Liver (tissue), 9 donors: ENCODE results near the gene ZCCHC9. TPM values are rescaled to one million over a fixed set of nuclear protein-coding genes. Genes with fewer than 3 reads are reported as not detected.

Experiments
- DNase-seq: peaks from one replicate; pipeline ENCODE4 v3.0.0-alpha.2; 2017; ENCODE audit warnings: low spot score
- H3K27ac ChIP-seq, 2 donors: one replicate each; pipeline ENCODE4 v1.7.0; 2013; ENCODE audit warnings: inconsistent platforms in 2 of 2, low read length in 2 of 2, control low read depth in 1 of 2, low read depth in 1 of 2, mild to moderate bottlenecking in 1 of 2
- H3K27me3 ChIP-seq, 4 donors: one replicate each; pipeline versions ENCODE4 v1.6.1 to v1.7.0; 2013; ENCODE audit warnings: low read length in 3 of 4, inconsistent platforms in 1 of 4, mild to moderate bottlenecking in 1 of 4, moderate library complexity in 1 of 4; ENCODE audit not compliant: control insufficient read depth in 4 of 4, insufficient read depth in 4 of 4
- H3K36me3 ChIP-seq, 4 donors: one replicate each; pipeline versions ENCODE4 v1.6.1 to v1.7.0; 2013; ENCODE audit warnings: low read length in 3 of 4, mild to moderate bottlenecking in 3 of 4, low read depth in 1 of 4, moderate library complexity in 1 of 4; ENCODE audit not compliant: control insufficient read depth in 4 of 4, insufficient read depth in 3 of 4
- H3K4me1 ChIP-seq, 4 donors: one replicate each; pipeline versions ENCODE4 v1.6.1 to v1.7.0; 2013; ENCODE audit warnings: low read length in 3 of 4, mild to moderate bottlenecking in 3 of 4, moderate library complexity in 1 of 4; ENCODE audit not compliant: control insufficient read depth in 4 of 4, insufficient read depth in 4 of 4
- H3K4me3 ChIP-seq, 3 donors: one replicate each; pipeline versions ENCODE4 v1.6.1 to v1.7.0; 2013; ENCODE audit warnings: low read length in 3 of 3, control low read depth in 1 of 3, low read depth in 1 of 3, mild to moderate bottlenecking in 1 of 3
- H3K9ac ChIP-seq, 2 donors: one replicate each; pipeline ENCODE4 v1.7.0; 2013; ENCODE audit warnings: low read length in 2 of 2, mild to moderate bottlenecking in 2 of 2, moderate library complexity in 2 of 2, control low read depth in 1 of 2, low read depth in 1 of 2
- H3K9me3 ChIP-seq, 4 donors: one replicate each; pipeline versions ENCODE4 v1.6.1 to v1.7.0; 2013; ENCODE audit warnings: low read length in 3 of 4; ENCODE audit not compliant: control insufficient read depth in 4 of 4
- ATF3 ChIP-seq: IDR thresholded peaks from 2 replicates; pipeline ENCODE4 v1.6.1; 2016; ENCODE audit warnings: antibody characterized with exemption
- CTCF ChIP-seq: fragments of 150-350 bp; IDR thresholded peaks from 2 replicates; pipeline ENCODE4 v1.5.1; 2017; ENCODE audit warnings: improper control_type of control experiment, low read depth, low read length; ENCODE audit not compliant: missing input control
- EGR1 ChIP-seq, 2 donors: IDR thresholded peaks; 2 replicates each; pipeline ENCODE4 v1.6.1; 2016 to 2018; ENCODE audit warnings: antibody characterized with exemption in 2 of 2, low read depth in 2 of 2
- FOXA1 ChIP-seq: IDR thresholded peaks from 2 replicates; pipeline ENCODE4 v1.6.1; 2016; ENCODE audit warnings: antibody characterized with exemption
- FOXA2 ChIP-seq: IDR thresholded peaks from 2 replicates; pipeline ENCODE4 v1.6.1; 2016; ENCODE audit warnings: antibody characterized with exemption
- GABPA ChIP-seq, 2 donors: IDR thresholded peaks in 1 of 2; conservative IDR thresholded peaks in 1 of 2; 2 replicates each; pipeline ENCODE4 v1.6.1; 2016; ENCODE audit warnings: antibody characterized with exemption in 2 of 2, mild to moderate bottlenecking in 1 of 2, moderate library complexity in 1 of 2
- HNF4A ChIP-seq, 2 donors: conservative IDR thresholded peaks; 2 replicates each; pipeline ENCODE4 v1.6.1; 2016; ENCODE audit warnings: antibody characterized with exemption in 2 of 2, mild to moderate bottlenecking in 2 of 2
- HNF4G ChIP-seq: IDR thresholded peaks from 2 replicates; pipeline ENCODE4 v1.6.1; 2016; ENCODE audit warnings: antibody characterized with exemption
- JUND ChIP-seq, 2 donors: IDR thresholded peaks; 2 replicates each; pipeline ENCODE4 v1.6.1; 2016; ENCODE audit warnings: antibody characterized with exemption in 2 of 2
- MAX ChIP-seq: IDR thresholded peaks from 2 replicates; pipeline ENCODE4 v1.6.1; 2016; ENCODE audit warnings: antibody characterized with exemption
- NR2F2 ChIP-seq: IDR thresholded peaks from 2 replicates; pipeline ENCODE4 v1.6.1; 2016; ENCODE audit warnings: antibody characterized with exemption
- RAD21 ChIP-seq, 2 donors: IDR thresholded peaks; 2 replicates each; pipeline ENCODE4 v1.6.1; 2016; ENCODE audit warnings: antibody characterized with exemption in 2 of 2, mild to moderate bottlenecking in 2 of 2
- RXRA ChIP-seq, 2 donors: IDR thresholded peaks; 2 replicates each; pipeline ENCODE4 v1.6.1; 2017 to 2018; ENCODE audit warnings: antibody characterized with exemption in 2 of 2, mild to moderate bottlenecking in 1 of 2
- SP1 ChIP-seq: IDR thresholded peaks from 2 replicates; pipeline ENCODE4 v1.6.1; 2018; ENCODE audit warnings: antibody characterized with exemption, mild to moderate bottlenecking
- TAF1 ChIP-seq: conservative IDR thresholded peaks from 2 replicates; pipeline ENCODE4 v1.6.1; 2016; ENCODE audit warnings: antibody characterized with exemption, mild to moderate bottlenecking
- YY1 ChIP-seq: IDR thresholded peaks from 2 replicates; pipeline ENCODE4 v1.6.1; 2016; ENCODE audit warnings: antibody characterized with exemption, mild to moderate bottlenecking
- ZBTB33 ChIP-seq: IDR thresholded peaks from 2 replicates; pipeline ENCODE4 v1.6.1; 2016; ENCODE audit warnings: antibody characterized with exemption
- WGBS: extraction: QIAGEN DNeasy Blood & Tissue Kit; methylation state at CpG from one replicate; pipeline ENCODE4 v1.1.7; 2013; 5-methylcytosine and 5-hydroxymethylcytosine counted together
- polyA plus RNA-seq, 2 donors: library from polyadenylated mRNA; stranded (reverse) in 1 of 2; unstranded in 1 of 2; fragments of 200-250 nt in 1 of 2; fragments of >200 nt in 1 of 2; fragmentation: Nextera tagmentation in 1 of 2; extraction: Ambion mirVana in 1 of 2; gene quantifications; one replicate each; pipeline versions ENCODE4 v1.2.1 to v1.2.3, GENCODE V29; 2013 to 2015
- total RNA-seq, 2 donors: library from RNA; depleted of rRNA; stranded (reverse); fragments of >200 nt; gene quantifications; one replicate each; pipeline ENCODE4 v1.2.3, GENCODE V29; 2014
- TF ChIP-seq, protein P1 (sequence below): IDR thresholded peaks from 2 replicates; pipeline ENCODE4 v1.6.1; 2016; ENCODE audit warnings: antibody characterized with exemption, mild to moderate bottlenecking
- donor health status: healthy.
- donor health status: healthy.
- donor health status: healthy.
- donor health status: healthy.
- donor health status: healthy.

ZCCHC9 gene
- total and polyA plus RNA-seq, 4 donors: 13.5 to 19.9 (median 19.0) TPM

GRCh38 chr5:81286059-81286617 lies 15.2 kb upstream of the ZCCHC9 start:
- Histone ChIP-seq H3K4me1 (peaks cover 0 to 2% (median 0%) of the 10 kb centered on the region in 4 donors), H3K27ac (no peak overlapping the region), H3K4me3 (no peak overlapping the region), H3K36me3 (peaks cover 0 to 6% (median 0%) of the 10 kb centered on the region in 4 donors), H3K9me3 (no peaks in the 10 kb centered on the region), H3K9ac (no peak overlapping the region), H3K27me3 (no peaks in the 10 kb centered on the region)
- TF ChIP-seq JUND (IDR thresholded peaks at IDR 0.05) (no peak), TAF1 (no peak), RXRA (IDR thresholded peaks at IDR 0.05) (no peak), FOXA2 (no peak), ZBTB33 (no peak), SP1 (no peak), NR2F2 (no peak), FOXA1 (no peak), HNF4G (no peak), EGR1 (IDR thresholded peaks at IDR 0.05; ENCODE audit: low read depth in 2 of 2) (no peak), CTCF (no peak), ATF3 (no peak)
- WGBS: 74% methylated on average over 3 of the region's 3 CpGs
- DNase-seq: no peak

DNA sequence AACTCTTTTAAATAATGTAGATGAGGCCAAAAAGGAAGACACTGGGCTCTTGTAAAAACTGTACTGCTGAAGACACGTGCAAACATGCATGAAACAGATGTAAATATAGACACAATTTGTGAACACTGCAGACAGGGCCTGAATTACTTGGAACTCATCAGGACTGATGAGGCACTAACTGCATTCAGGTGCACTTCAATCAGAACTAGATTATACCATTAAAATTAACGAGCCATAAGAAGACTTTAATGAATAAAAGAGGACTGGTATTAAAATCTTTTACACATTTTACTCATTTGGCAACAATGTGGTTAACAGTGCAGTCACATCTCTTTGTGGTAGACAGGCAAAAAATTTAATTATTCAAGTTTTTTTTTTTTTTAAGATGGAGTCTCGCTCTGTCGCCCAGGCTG lies 13.4 kb upstream of the ZCCHC9 start:
- Histone ChIP-seq H3K27me3 (no peaks in the 10 kb centered on the region), H3K4me3 (no peak overlapping the region), H3K36me3 (peaks cover 0 to 11% (median under 1%) of the 10 kb centered on the region in 4 donors), H3K9ac (no peak overlapping the region), H3K4me1 (peaks cover 0 to 2% (median 0%) of the 10 kb centered on the region in 4 donors), H3K9me3 (peaks cover 0 to 12% (median 5%) of the 10 kb centered on the region in 4 donors), H3K27ac (no peak overlapping the region)
- DNase-seq: no peak
- 92% methylated on average over 4 of the region's 4 CpGs for WGBS
- no peak for TF ChIP-seq CTCF
- TF ChIP-seq ZBTB33: no peak
- TF ChIP-seq GABPA (IDR thresholded peaks at IDR 0.05 in 1 of 2, conservative IDR thresholded peaks at IDR 0.05 in 1 of 2): no peak
- no peak for TF ChIP-seq YY1
- TF ChIP-seq FOXA2: no peak
- no peak for TF ChIP-seq RAD21 (IDR thresholded peaks at IDR 0.05)
- TF ChIP-seq ATF3: no peak
- TF ChIP-seq NR2F2: no peak
- TF ChIP-seq RXRA (IDR thresholded peaks at IDR 0.05): no peak
- TF ChIP-seq SP1: no peak
- TF ChIP-seq EGR1 (IDR thresholded peaks at IDR 0.05; ENCODE audit: low read depth in 2 of 2): no peak
- TF ChIP-seq JUND (IDR thresholded peaks at IDR 0.05): no peak
- TF ChIP-seq FOXA1: no peak
- TF ChIP-seq HNF4A (conservative IDR thresholded peaks at IDR 0.05): no peak
- TF ChIP-seq MAX: no peak
- TF ChIP-seq, protein P1, sequence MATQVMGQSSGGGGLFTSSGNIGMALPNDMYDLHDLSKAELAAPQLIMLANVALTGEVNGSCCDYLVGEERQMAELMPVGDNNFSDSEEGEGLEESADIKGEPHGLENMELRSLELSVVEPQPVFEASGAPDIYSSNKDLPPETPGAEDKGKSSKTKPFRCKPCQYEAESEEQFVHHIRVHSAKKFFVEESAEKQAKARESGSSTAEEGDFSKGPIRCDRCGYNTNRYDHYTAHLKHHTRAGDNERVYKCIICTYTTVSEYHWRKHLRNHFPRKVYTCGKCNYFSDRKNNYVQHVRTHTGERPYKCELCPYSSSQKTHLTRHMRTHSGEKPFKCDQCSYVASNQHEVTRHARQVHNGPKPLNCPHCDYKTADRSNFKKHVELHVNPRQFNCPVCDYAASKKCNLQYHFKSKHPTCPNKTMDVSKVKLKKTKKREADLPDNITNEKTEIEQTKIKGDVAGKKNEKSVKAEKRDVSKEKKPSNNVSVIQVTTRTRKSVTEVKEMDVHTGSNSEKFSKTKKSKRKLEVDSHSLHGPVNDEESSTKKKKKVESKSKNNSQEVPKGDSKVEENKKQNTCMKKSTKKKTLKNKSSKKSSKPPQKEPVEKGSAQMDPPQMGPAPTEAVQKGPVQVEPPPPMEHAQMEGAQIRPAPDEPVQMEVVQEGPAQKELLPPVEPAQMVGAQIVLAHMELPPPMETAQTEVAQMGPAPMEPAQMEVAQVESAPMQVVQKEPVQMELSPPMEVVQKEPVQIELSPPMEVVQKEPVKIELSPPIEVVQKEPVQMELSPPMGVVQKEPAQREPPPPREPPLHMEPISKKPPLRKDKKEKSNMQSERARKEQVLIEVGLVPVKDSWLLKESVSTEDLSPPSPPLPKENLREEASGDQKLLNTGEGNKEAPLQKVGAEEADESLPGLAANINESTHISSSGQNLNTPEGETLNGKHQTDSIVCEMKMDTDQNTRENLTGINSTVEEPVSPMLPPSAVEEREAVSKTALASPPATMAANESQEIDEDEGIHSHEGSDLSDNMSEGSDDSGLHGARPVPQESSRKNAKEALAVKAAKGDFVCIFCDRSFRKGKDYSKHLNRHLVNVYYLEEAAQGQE: no peak
